Mesendoderm (in vitro differentiated cells): ENCODE data around the gene SRRM4.

Experiments
- DNase-seq: peaks from one replicate; pipeline ENCODE4 v3.0.0; 2013
- H2AK5ac ChIP-seq: 2 replicates; pipeline ENCODE4 v1.6.1; 2013; ENCODE audit warnings: low read length, inconsistent platforms
- H2BK120ac ChIP-seq: 2 replicates; pipeline ENCODE4 v1.6.1; 2013; ENCODE audit warnings: low read depth, mild to moderate bottlenecking, low read length, moderate library complexity, mixed read lengths
- H2BK15ac ChIP-seq: replicated peaks from 2 replicates; pipeline ENCODE4 v1.6.1; 2013; ENCODE audit warnings: low read depth, mild to moderate bottlenecking, moderate library complexity
- H2BK5ac ChIP-seq: 2 replicates; pipeline ENCODE4 v1.6.1; 2013; ENCODE audit warnings: low read length, inconsistent platforms
- H3K18ac ChIP-seq: 2 replicates; pipeline ENCODE4 v1.6.1; 2013; ENCODE audit warnings: mild to moderate bottlenecking, low read length, mixed read lengths
- H3K23ac ChIP-seq: one replicate; pipeline ENCODE4 v1.6.1; 2013; ENCODE audit warnings: low read length
- H3K27ac ChIP-seq: 2 replicates; pipeline ENCODE4 v1.5.1; 2013; ENCODE audit warnings: low read depth, mild to moderate bottlenecking, inconsistent platforms, low read length, moderate library complexity
- H3K27me3 ChIP-seq: 2 replicates; pipeline ENCODE4 v1.6.1; 2013; ENCODE audit warnings: low read length, control low read depth, mild to moderate bottlenecking, inconsistent platforms; ENCODE audit not compliant: insufficient read depth, poor library complexity
- H3K36me3 ChIP-seq: 2 replicates; pipeline ENCODE4 v1.6.1; 2013; ENCODE audit warnings: low read length, inconsistent platforms; ENCODE audit not compliant: control insufficient read depth, insufficient read depth
- H3K4ac ChIP-seq: one replicate; pipeline ENCODE4 v1.6.1; 2013; ENCODE audit warnings: low read depth, mild to moderate bottlenecking, low read length, moderate library complexity
- H3K4me1 ChIP-seq: 2 replicates; pipeline ENCODE4 v1.6.1; 2013; ENCODE audit warnings: low read depth, low read length, inconsistent platforms; ENCODE audit not compliant: control insufficient read depth
- H3K4me2 ChIP-seq: 2 replicates; pipeline ENCODE4 v1.6.1; 2013; ENCODE audit warnings: low read length
- H3K4me3 ChIP-seq: 2 replicates; pipeline ENCODE4 v1.5.1; 2013; ENCODE audit warnings: mild to moderate bottlenecking, low read length
- H3K56ac ChIP-seq: one replicate; pipeline ENCODE4 v1.6.1; 2013; ENCODE audit warnings: low read length
- H3K79me1 ChIP-seq: 2 replicates; pipeline ENCODE4 v1.6.1; 2013; ENCODE audit warnings: low read length, inconsistent platforms
- H3K79me2 ChIP-seq: 2 replicates; pipeline ENCODE4 v1.6.1; 2013; ENCODE audit warnings: mild to moderate bottlenecking, low read length; ENCODE audit not compliant: control insufficient read depth, insufficient read depth
- H3K9ac ChIP-seq: 2 replicates; pipeline ENCODE4 v1.6.1; 2013; ENCODE audit warnings: low read length, inconsistent platforms
- H4K5ac ChIP-seq: one replicate; pipeline ENCODE4 v1.6.1; 2013; ENCODE audit warnings: low read length
- H4K8ac ChIP-seq: one replicate; pipeline ENCODE4 v1.6.1; 2013; ENCODE audit warnings: low read depth, mild to moderate bottlenecking, control low read depth, low read length, moderate library complexity
- WGBS: extraction: QIAGEN DNeasy Blood & Tissue Kit; methylation state at CpG from one replicate; pipeline ENCODE4 v1.1.7; 2013; ENCODE audit warnings: low lambda C conversion rate, missing lambda C conversion rate; ENCODE audit not compliant: insufficient coverage; ENCODE audit errors: extremely low coverage; 5-methylcytosine and 5-hydroxymethylcytosine counted together

Gene SRRM4

DNA sequence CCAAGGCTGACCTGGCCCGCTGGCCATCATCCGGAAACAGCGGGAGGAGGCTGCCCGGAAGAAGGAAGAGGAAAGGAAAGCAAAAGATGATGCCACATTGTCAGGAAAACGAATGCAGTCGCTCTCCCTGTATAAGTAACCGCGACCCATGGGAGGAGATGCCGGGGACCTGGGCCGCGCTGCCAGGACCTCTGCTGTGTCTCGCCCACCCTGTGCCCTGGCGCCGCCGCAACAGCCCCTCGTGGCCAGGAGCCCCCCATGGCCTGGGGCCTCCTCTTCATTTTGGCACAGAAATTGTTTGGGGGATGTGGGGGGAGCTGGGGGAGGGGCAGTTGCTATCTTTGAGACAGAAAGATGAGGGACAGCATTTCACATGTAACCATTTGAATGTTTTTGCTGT, 213.9 kb downstream of the SRRM4 start:
- Histone ChIP-seq H3K4me3 (no peak overlapping the region), H3K27me3 (no peaks in the 10 kb centered on the region), H2BK120ac (no peak overlapping the region), H3K4me2 (no peak overlapping the region), H3K56ac (no peak overlapping the region), H2BK15ac (no peak overlapping the region), H3K18ac (no peak overlapping the region), H3K36me3 (no peaks in the 10 kb centered on the region), H3K4ac (no peak overlapping the region), H3K4me1 (no peaks in the 10 kb centered on the region), H3K23ac (no peak overlapping the region), H3K79me1 (no peaks in the 10 kb centered on the region), H2AK5ac (no peak overlapping the region), H3K27ac (no peak overlapping the region), H4K8ac (no peak overlapping the region), H3K79me2 (no peaks in the 10 kb centered on the region), H4K5ac (no peak overlapping the region), H2BK5ac (no peak overlapping the region), H3K9ac (no peak overlapping the region)
- no CpG with 5 or more reads among the region's 16 CpGs for WGBS
- no peak for DNase-seq

DNA sequence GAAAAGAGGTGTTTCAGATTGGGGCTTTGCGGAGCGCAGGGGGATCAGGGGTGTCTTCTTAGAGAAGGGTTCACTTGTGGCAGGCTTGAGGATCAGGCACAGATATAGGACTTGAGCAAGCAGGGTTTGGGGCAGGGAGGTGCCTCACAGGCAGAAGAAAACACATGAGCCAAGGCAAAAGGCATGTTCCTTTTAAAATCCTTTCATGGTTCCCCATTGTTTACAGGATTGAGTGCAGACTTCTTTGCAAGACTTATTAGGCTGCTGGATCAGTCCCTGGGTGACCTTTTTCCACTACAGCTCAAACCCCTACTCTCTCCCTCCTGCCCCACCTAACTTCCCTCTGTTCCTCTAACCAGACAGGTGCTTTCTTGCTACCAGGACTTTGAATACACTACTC, 217.1 kb downstream of the SRRM4 start:
- no peaks in the 10 kb centered on the region for H3K36me3 ChIP-seq
- H2BK15ac ChIP-seq = no peak overlapping the region
- H3K4ac ChIP-seq = no peak overlapping the region
- H3K79me2 ChIP-seq = no peaks in the 10 kb centered on the region
- no peak overlapping the region for H3K23ac ChIP-seq
- no peak overlapping the region for H3K18ac ChIP-seq
- H2BK120ac ChIP-seq = no peak overlapping the region
- no peak overlapping the region for H2AK5ac ChIP-seq
- no peak overlapping the region for H4K5ac ChIP-seq
- H3K56ac ChIP-seq = no peak overlapping the region
- H3K4me2 ChIP-seq = no peak overlapping the region
- no peak overlapping the region for H2BK5ac ChIP-seq
- H3K4me1 ChIP-seq = no peaks in the 10 kb centered on the region
- no peak for DNase-seq
- WGBS = no CpG with 5 or more reads among the region's 2 CpGs
- H3K79me1 ChIP-seq = no peaks in the 10 kb centered on the region
- H3K27me3 ChIP-seq = no peaks in the 10 kb centered on the region
- H3K27ac ChIP-seq = no peak overlapping the region
- H3K4me3 ChIP-seq = no peak overlapping the region
- H3K9ac ChIP-seq = no peak overlapping the region
- no peak overlapping the region for H4K8ac ChIP-seq

DNA sequence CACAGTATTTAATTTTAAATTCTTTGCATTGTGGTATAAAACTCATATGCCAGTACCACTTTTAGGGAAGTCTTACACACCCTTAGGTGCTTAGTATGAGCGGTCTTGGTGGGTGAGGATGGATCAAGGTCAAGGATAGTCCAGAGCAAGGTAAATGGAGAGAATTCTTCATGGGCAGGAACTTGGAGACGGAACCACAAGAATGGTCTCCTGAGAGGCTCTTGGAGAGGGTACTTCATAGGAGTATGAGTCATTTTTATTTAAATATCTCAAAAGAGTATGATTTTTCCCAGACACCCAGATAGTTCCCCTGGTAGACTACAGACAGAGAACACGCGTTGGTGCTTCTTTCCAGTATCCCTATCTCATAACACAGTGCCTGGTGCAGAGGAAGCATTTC, 219.3 kb downstream of the SRRM4 start:
- H3K4ac ChIP-seq = no peak overlapping the region
- no peaks in the 10 kb centered on the region for H3K79me1 ChIP-seq
- no peak overlapping the region for H4K8ac ChIP-seq
- no peaks in the 10 kb centered on the region for H3K27me3 ChIP-seq
- H3K27ac ChIP-seq = no peak overlapping the region
- H3K23ac ChIP-seq = no peak overlapping the region
- no peak overlapping the region for H3K9ac ChIP-seq
- H3K18ac ChIP-seq = no peak overlapping the region
- H2BK15ac ChIP-seq = no peak overlapping the region
- H2BK5ac ChIP-seq = no peak overlapping the region
- no peak overlapping the region for H2AK5ac ChIP-seq
- H3K36me3 ChIP-seq = no peaks in the 10 kb centered on the region
- no peaks in the 10 kb centered on the region for H3K79me2 ChIP-seq
- H3K56ac ChIP-seq = no peak overlapping the region
- no peak overlapping the region for H3K4me3 ChIP-seq
- WGBS = no CpG with 5 or more reads among the region's 4 CpGs
- no peak overlapping the region for H3K4me2 ChIP-seq
- H3K4me1 ChIP-seq = no peaks in the 10 kb centered on the region
- no peak for DNase-seq
- H4K5ac ChIP-seq = no peak overlapping the region
- no peak overlapping the region for H2BK120ac ChIP-seq

DNA sequence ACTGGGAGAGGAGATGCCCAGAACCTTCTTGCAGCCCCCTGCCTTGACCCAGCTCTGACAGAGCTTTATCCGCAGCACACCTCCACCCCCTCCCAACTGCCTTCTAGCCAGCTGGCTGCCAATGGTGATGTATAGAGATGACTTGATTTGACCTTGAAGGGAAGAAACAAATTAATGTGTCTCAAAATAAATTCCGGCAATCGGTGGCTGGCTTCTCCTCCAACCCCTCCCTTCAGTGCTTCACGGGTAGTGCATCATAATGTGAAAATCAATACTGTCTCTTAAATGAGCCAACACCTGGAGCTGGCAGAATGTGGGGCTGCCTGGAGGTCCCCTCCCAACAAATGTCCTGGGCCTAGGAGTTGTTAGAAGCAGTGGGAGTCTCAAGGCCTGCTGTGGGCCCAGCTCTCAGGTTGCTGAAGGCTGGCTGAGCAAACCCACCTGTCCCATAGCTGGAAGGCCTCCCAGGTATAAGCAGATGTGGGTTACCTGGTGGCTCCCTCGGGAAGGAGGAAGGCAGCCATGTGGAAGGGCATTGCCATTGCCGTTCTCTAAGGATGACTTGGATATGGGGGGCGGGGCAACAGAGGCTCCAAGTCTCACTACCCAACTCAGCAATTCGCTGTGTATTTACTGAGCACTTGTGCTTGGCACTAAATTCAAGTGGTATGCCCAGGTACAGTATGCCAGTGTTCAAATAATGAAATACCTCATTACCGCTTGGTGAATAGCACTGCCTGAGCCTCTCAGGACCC, 220.6 kb downstream of the SRRM4 start:
- H3K56ac ChIP-seq = no peak overlapping the region
- H3K9ac ChIP-seq = no peak overlapping the region
- H3K36me3 ChIP-seq = no peaks in the 10 kb centered on the region
- H4K5ac ChIP-seq = no peak overlapping the region
- H3K79me1 ChIP-seq = no peaks in the 10 kb centered on the region
- H2BK5ac ChIP-seq = no peak overlapping the region
- no peak overlapping the region for H3K4ac ChIP-seq
- no peak overlapping the region for H3K18ac ChIP-seq
- no peaks in the 10 kb centered on the region for H3K4me1 ChIP-seq
- H3K27ac ChIP-seq = no peak overlapping the region
- H2BK120ac ChIP-seq = no peak overlapping the region
- H4K8ac ChIP-seq = no peak overlapping the region
- H2BK15ac ChIP-seq = no peak overlapping the region
- H3K23ac ChIP-seq = no peak overlapping the region
- WGBS = no CpG with 5 or more reads among the region's 9 CpGs
- no peak overlapping the region for H3K4me2 ChIP-seq
- no peak overlapping the region for H2AK5ac ChIP-seq
- H3K27me3 ChIP-seq = no peaks in the 10 kb centered on the region
- H3K79me2 ChIP-seq = no peaks in the 10 kb centered on the region
- no peak for DNase-seq
- H3K4me3 ChIP-seq = no peak overlapping the region

DNA sequence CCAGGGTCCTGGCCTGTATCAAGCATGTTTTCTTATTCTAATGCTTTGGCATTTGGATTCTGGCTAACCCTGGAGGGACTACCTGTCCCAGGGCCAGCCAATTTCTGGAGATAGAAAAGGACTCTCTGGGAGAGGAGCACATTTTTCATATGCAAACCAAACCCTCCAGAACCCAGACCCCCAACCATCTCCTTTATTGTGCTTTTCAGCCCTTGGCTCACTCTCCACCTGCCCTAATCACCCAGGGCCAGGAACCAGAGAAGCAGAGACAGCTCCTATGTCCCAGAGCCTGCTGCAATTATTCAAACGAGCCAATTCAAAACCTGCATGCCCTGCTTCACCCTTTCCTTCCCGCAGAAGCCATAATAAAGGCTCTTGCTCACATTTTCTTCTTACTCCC, 221.2 kb downstream of the SRRM4 start:
- Histone ChIP-seq H3K4me3 (no peak overlapping the region), H3K27me3 (no peaks in the 10 kb centered on the region), H3K4ac (no peak overlapping the region), H3K79me2 (no peaks in the 10 kb centered on the region), H2BK120ac (no peak overlapping the region), H3K36me3 (no peaks in the 10 kb centered on the region), H3K56ac (no peak overlapping the region), H4K8ac (no peak overlapping the region), H3K18ac (no peak overlapping the region), H3K4me2 (no peak overlapping the region), H3K27ac (no peak overlapping the region), H3K23ac (no peak overlapping the region), H3K9ac (no peak overlapping the region), H3K4me1 (no peaks in the 10 kb centered on the region), H2BK5ac (no peak overlapping the region), H2BK15ac (no peak overlapping the region), H4K5ac (no peak overlapping the region), H2AK5ac (no peak overlapping the region), H3K79me1 (no peaks in the 10 kb centered on the region)
- WGBS = no CpG with 5 or more reads among the region's 2 CpGs
- DNase-seq = no peak

DNA sequence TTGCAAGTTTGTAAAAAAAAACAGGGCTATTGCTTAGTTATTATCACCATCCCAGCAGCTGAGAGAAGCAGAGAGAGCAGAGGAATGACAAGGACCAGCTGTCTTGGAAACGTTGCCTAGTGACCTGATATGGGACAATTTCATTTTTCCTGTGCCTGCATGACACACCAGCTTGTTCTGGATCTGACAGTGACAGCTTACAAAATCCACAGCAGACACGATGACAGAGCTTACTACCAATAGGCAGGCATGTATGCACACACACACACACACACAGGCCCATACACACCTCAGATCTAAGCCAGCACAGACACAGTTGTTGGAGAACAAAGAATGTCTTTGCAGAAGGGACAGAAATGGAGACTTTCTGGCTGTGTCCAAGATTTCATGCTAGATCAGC, 222.8 kb downstream of the SRRM4 start:
- no peaks in the 10 kb centered on the region for H3K36me3 ChIP-seq
- no peak overlapping the region for H3K27ac ChIP-seq

More for the DNA sequence above, 222.8 kb downstream of the SRRM4 start:
- no peak overlapping the region for H3K18ac ChIP-seq
- no CpG with 5 or more reads among the region's 2 CpGs for WGBS
- H2BK15ac ChIP-seq = no peak overlapping the region
- H4K5ac ChIP-seq = no peak overlapping the region
- no peak overlapping the region for H2BK120ac ChIP-seq
- H3K79me1 ChIP-seq = no peaks in the 10 kb centered on the region
- no peaks in the 10 kb centered on the region for H3K27me3 ChIP-seq
- H2AK5ac ChIP-seq = no peak overlapping the region
- no peak overlapping the region for H3K23ac ChIP-seq
- no peak overlapping the region for H3K4ac ChIP-seq
- no peak for DNase-seq
- no peaks in the 10 kb centered on the region for H3K79me2 ChIP-seq
- H3K4me3 ChIP-seq = no peak overlapping the region
- H4K8ac ChIP-seq = no peak overlapping the region
- no peak overlapping the region for H3K9ac ChIP-seq
- H2BK5ac ChIP-seq = no peak overlapping the region
- no peak overlapping the region for H3K56ac ChIP-seq
- H3K4me2 ChIP-seq = no peak overlapping the region
- H3K4me1 ChIP-seq = no peaks in the 10 kb centered on the region
